Stimulated activated CD4-positive, alpha-beta T cell treated with anti-CD3 and anti-CD28 coated beads, Interleukin-15, amount 100 ng/mL, for 1 hour (primary cell): ENCODE measurements around the gene FUBP1.
"Not testable (repeated sequence)": the region's sequence is repeated elsewhere in the genome, so short reads cannot be mapped to it uniquely, and the experiment has no call there.

Experiments
- DNase-seq, 2 donors: peaks; one replicate each; pipeline ENCODE4 v3.0.0-alpha.2; 2020; ENCODE audit warnings: low read depth in 1 of 2, low spot score in 1 of 2

The FUBP1 gene

GRCh38 chr1:77948841-77949424 is 29.9 kb downstream of the FUBP1 start:
- DNase-seq = no peak

GRCh38 chr1:77945345-77945744 is 33.5 kb downstream of the FUBP1 start:
- no peak for DNase-seq

DNA sequence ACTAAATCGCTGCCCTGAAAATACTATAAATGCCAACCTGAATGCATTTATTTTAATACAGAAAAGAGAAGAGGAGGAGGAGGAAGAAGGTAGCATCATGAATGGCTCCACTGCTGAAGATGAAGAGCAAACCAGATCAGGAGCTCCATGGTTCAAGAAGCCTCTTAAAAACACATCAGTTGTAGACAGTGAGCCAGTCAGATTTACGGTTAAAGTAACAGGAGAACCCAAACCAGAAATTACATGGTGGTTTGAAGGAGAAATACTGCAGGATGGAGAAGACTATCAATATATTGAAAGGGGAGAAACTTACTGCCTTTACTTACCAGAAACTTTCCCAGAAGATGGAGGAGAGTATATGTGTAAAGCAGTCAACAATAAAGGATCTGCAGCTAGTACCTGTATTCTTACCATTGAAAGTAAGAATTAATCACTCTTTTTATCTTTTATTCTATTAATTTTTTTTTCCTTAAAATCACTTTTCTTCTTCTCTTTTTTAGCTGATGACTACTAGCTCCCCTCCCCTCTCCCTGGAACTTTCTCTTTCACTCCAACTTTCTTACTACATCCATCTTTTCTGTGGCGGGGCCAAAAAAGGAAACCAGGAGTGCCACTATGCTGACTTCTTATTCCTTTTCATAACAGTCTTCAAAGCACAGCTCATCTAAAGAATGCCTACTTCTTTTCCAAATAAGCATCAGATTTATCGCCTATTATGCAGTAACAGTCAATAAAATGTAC is 36.3 kb downstream of the FUBP1 start:
- DNase-seq = no peak

GRCh38 chr1:77940921-77941570 is 37.8 kb downstream of the FUBP1 start:
- no peak for DNase-seq

DNA sequence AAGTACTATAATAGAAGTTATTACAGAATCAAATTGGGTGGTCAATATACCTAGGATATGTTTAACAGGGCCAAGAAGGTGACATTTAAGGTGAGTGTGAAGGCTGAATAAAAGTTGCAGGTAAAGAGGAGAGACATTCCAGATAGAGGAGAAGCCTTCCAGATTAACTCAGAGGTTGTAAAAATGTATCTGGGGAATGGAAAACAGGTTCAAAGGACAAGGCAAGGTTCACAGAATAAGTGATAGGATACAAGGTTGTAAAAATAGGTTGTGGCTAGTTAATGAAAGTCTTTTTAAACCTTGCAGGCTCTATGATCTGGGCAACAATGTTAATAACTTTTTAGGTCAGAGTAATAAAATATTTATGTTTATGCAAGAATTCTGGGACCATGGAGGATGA is 40.2 kb downstream of the FUBP1 start:
- no peak for DNase-seq

DNA sequence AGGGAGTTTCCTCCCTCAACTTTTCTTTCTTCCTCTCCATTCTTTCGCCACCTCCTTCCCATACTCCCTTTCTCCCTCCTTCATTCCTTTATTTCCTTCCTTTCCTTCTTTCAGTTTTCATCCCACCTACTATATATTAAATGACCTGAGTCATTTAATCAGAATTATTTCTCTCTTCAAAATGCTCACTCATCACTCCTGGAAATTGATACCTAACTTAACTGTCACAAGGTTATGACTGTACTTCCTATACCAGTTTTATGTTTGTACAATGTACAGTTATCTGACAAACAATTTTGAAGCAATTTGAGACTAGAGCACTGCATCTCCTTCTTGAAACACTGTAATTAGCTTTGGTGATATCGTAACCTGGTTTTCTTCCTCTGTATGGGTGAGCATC is 49.1 kb downstream of the FUBP1 start:
- no peak for DNase-seq

- no peak for DNase-seq
Measured at GRCh38 chr1:77927414-77927813, 51.5 kb downstream of the FUBP1 start.

DNA sequence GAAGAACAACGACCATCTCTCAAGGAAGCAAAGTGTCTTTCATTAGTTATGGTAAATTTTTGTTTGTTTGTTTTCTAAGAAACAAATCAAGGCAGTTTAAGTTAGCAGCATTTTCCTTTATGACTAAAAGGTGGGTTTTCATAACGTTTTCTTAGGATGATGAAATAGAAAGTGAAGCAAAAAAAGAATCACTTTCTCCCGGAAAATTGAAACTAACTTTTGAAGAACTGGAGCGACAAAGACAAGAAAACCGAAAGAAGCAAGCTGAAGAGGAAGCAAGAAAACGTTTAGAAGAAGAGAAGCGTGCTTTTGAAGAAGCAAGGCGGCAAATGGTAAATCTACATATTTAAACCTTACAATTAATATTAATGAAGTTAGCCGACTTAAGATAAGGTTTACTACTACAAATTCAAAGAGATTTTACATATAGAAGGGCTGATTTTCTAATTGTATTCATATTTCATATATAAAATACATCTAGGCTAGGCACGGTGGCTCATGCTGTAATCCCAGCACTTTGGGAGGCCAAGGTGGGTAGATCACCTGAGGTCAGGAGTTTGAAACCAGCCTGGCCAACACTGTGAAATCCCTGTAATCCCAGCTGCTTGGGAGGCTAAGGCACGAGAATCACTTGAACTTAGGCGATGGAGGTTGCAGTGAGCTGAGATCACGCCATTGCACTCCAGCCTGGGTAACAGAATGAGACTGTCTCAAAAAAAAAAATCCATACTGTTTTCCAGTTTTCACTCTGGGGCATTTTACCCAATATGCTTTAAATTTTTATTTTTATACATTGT is 52.1 kb downstream of the FUBP1 start:
- DNase-seq = no peak

- no peak for DNase-seq
Measured at GRCh38 chr1:77925956-77926355, 52.9 kb downstream of the FUBP1 start.

DNA sequence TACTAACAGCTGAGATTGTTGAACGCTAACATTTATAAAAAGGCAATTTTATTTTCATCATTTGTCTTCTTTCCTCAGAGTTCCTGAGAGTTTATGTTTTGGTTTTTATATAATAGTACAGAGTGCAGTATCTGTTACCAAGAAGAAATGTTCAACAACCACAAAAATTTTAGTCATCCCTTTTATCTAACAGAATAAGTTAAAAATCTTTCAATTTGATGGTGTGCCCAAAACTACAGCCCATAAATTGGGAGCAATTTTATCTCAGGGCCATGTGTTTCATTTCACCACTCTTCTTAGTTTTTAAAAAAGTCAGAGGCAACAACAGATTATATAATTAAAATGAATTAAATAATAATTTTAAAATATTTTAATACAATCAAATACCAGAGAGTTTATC is 53.4 kb downstream of the FUBP1 start:
- DNase-seq = no peak

GRCh38 chr1:77918918-77919317 is 60.0 kb downstream of the FUBP1 start:
- not testable (repeated sequence) for DNase-seq

DNA sequence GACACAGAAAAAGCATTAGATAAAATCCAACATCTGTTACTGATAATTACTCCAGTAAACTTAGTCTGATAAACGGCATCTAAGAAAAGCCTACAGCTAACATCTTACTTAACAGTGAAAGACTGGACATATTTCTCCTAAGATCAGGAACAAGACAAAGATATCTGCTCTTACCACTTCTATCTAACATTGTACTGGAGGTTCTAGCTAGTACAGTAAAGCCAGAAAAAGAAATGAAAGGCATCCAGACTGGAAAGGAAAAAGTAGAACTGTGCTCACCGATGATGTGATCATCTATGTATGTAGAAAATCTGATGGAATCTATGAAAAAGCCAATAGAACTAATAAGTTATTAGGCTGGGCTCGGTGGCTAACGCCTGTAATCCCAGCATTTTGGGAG is 68.8 kb downstream of the FUBP1 start:
- no peak for DNase-seq

- DNase-seq = no peak
Measured at GRCh38 chr1:77906624-77907023, 72.2 kb downstream of the FUBP1 start.

DNA sequence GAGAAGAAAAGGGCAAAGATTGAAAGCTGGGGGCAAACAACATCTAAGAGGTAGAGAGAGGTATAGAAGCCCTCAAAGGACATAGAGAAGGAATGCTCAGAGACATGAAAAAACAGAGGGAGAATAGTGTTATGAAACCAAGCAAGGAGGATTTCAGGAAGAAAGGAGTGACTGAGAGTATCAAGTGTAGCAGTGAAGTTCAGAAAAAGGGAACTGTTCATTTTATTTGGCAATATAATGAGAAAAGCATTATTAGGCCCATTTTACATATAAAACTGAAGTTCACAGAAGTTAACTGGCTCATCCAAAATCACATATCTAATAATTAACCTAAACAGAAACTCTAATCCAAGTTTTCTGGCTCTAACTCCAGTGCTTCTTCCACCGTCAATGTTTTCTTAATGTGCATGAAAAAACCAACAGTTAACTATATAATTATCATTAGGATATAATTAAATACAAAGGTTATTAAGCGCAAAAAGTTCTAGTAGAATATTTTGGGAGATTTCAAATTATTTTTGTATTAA is 72.8 kb downstream of the FUBP1 start:
- DNase-seq = no peak

DNA sequence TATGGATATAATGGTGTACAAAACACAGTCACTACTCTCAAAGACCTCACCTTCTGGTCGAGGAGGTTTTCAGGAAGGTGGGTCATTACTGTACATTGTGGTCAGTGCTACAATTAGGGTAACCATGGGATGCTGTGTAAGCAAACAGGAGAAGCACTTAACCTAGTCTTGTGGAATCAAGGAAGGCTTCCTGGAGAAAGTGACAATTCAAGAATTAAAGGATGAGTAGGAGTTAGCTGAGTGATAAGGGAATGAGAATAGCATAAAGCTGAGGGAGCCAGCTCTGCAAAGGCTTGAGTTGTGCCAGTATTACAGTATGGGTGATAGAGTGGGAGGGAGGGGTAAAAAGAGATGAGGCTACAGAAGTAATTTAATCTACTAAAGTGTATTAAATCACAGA is 73.3 kb downstream of the FUBP1 start:
- no peak for DNase-seq

DNA sequence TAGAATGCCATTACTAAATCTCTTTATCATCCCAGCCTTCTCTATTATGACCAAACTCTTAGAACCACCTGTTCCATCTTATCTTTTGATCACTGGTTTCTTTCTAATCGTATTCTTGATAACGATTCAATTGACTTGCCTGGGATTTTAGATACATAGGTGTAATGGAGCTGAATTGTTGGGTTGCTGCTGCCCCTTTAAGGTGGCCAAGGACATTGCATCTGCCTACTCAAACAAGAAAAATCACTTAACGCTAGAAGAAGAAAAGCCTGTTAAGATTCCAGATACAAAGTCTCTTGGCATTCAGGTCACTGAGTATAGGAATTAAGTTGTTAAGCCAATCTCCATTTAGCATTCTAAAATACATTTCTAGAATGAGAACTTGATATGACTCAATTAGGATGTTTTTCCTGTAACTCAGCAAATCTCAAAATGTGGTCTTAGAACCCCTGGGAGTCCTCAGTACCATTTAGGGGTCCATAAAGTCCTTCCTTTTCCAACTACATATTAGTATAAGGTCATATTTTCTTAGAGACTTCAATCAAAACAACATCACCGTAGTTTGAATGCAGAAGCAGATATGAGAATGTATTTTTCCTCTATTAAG is 78.1 kb downstream of the FUBP1 start:
- no peak for DNase-seq

DNA sequence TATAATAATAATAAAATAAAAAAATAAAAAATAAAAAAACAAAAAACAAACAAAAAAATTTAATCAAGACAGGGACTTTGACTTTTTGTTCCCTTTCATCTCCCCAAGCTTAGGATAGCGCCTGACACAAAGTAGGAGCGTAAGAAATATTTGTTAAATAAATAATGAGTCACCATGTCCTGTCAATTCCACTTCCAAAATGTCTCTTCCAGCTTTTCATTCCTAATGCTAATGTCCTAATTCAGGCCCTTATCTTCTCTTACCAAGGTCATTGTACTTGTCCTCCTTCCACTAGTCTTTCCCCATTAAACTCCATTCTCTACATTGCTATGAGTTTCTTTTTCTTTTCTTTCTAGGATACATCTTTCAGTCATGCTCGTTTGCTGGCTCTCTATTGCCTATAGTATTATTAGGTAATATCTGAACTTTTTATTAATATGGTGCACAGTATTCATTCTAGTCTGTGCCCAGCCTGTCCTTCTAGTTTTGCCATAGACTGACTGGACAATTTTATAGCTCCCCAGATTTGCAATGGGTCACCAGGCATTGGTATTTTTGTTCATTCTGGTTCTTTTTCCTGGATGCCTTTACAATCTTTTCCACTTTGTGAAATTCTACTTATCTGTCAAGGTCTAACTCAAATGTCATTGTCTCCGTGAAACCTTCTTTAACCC is 79.1 kb downstream of the FUBP1 start:
- no peak for DNase-seq
